ENCODE data around the gene SLC9A8. TPM values are rescaled to one million over a fixed set of nuclear protein-coding genes. Genes with fewer than 3 reads are reported as not detected.

SLC9A8 gene
- total RNA-seq, 2 experiments from 2014 or later: 22.0 to 30.3 TPM

GRCh38 chr20:49867453-49868215 is 55.0 kb downstream of the SLC9A8 start:
- no TSS peak for BruUV-seq (replicated peaks)
- H3K9me2 ChIP-seq (ENCODE audit: insufficient read depth, low read length): no peaks in the 10 kb centered on the region
- H3K9me3 ChIP-seq (ENCODE audit: low read length): no peaks in the 10 kb centered on the region
- no peak for TF ChIP-seq EZH2phosphoT487 (IDR thresholded peaks at IDR 0.05; ENCODE audit: borderline replicate concordance, low read depth, low read length)
- TF ChIP-seq, protein P1, sequence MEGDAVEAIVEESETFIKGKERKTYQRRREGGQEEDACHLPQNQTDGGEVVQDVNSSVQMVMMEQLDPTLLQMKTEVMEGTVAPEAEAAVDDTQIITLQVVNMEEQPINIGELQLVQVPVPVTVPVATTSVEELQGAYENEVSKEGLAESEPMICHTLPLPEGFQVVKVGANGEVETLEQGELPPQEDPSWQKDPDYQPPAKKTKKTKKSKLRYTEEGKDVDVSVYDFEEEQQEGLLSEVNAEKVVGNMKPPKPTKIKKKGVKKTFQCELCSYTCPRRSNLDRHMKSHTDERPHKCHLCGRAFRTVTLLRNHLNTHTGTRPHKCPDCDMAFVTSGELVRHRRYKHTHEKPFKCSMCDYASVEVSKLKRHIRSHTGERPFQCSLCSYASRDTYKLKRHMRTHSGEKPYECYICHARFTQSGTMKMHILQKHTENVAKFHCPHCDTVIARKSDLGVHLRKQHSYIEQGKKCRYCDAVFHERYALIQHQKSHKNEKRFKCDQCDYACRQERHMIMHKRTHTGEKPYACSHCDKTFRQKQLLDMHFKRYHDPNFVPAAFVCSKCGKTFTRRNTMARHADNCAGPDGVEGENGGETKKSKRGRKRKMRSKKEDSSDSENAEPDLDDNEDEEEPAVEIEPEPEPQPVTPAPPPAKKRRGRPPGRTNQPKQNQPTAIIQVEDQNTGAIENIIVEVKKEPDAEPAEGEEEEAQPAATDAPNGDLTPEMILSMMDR (conservative IDR thresholded peaks at IDR 0.05; ENCODE audit: low read length): no peak
- H3K4me3 ChIP-seq (ENCODE audit: low read depth, low read length, poor library complexity, severe bottlenecking): no peak overlapping the region
- CTCF ChIA-PET (ENCODE audit: unreplicated experiment): no interaction called here
- H4K20me1 ChIP-seq (ENCODE audit: insufficient read depth, low read length): no peaks in the 10 kb centered on the region
- H3K27ac ChIP-seq (ENCODE audit: low read depth, low read length, poor library complexity, severe bottlenecking): no peak overlapping the region
- intact Hi-C loops (cut with micrococcal nuclease; ENCODE audit: unreplicated experiment): no loop called here
- POLR2A ChIA-PET: no interaction called here
- no peaks in the 10 kb centered on the region for H3K79me2 ChIP-seq (ENCODE audit: insufficient read depth, low read depth, low read length)
- H3K4me2 ChIP-seq (ENCODE audit: low read length): no peak overlapping the region
- no peak overlapping the region for H2AFZ ChIP-seq (ENCODE audit: low read length)
- H3K4me1 ChIP-seq (ENCODE audit: insufficient read depth, low read length, poor library complexity, severe bottlenecking): no peaks in the 10 kb centered on the region
- H3K36me3 ChIP-seq (ENCODE audit: insufficient read depth, low read length): peaks cover 41% of the 10 kb centered on the region
- no peak for DNase-seq (ENCODE audit: low spot score)

GRCh38 chr20:49868538-49868937 is 55.9 kb downstream of the SLC9A8 start:
- CTCF ChIA-PET (ENCODE audit: unreplicated experiment): no interaction called here
- H3K4me3 ChIP-seq (ENCODE audit: low read depth, low read length, poor library complexity, severe bottlenecking): no peak overlapping the region
- intact Hi-C loops (cut with micrococcal nuclease; ENCODE audit: unreplicated experiment): no loop called here
- H2AFZ ChIP-seq (ENCODE audit: low read length): no peak overlapping the region
- no peaks in the 10 kb centered on the region for H3K9me3 ChIP-seq (ENCODE audit: low read length)
- H3K36me3 ChIP-seq (ENCODE audit: insufficient read depth, low read length): peaks cover 33% of the 10 kb centered on the region
- H3K27ac ChIP-seq (ENCODE audit: low read depth, low read length, poor library complexity, severe bottlenecking): no peak overlapping the region
- TF ChIP-seq, protein P1 (conservative IDR thresholded peaks at IDR 0.05; ENCODE audit: low read length): no peak
- TF ChIP-seq EZH2phosphoT487 (IDR thresholded peaks at IDR 0.05; ENCODE audit: borderline replicate concordance, low read depth, low read length): no peak
- H3K4me1 ChIP-seq (ENCODE audit: insufficient read depth, low read length, poor library complexity, severe bottlenecking): no peaks in the 10 kb centered on the region
- H3K79me2 ChIP-seq (ENCODE audit: insufficient read depth, low read depth, low read length): no peaks in the 10 kb centered on the region
- no peaks in the 10 kb centered on the region for H3K9me2 ChIP-seq (ENCODE audit: insufficient read depth, low read length)
- no peak overlapping the region for H3K4me2 ChIP-seq (ENCODE audit: low read length)
- DNase-seq (ENCODE audit: low spot score): no peak
- H4K20me1 ChIP-seq (ENCODE audit: insufficient read depth, low read length): no peaks in the 10 kb centered on the region
- POLR2A ChIA-PET: no interaction called here
- no TSS peak for BruUV-seq (replicated peaks)

DNA sequence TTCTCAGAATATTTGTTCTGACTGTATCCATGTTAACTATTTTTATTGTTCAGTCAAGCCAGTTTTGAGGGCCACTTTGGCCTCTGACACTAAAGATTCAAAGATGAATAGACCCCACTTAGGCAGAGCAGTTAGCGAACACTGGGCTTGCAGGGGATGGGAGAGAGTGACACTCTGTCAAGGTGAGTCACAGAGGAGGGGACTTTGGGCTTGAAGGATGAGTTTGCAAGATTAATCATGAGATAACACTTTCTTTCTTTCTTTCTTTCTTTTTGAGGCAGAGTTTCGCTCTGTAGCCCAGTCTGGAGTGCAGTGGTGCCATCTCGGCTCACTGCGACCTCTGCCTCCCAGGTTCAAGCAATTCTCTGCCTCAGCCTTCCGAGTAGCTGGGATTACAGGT is 56.3 kb downstream of the SLC9A8 start:
- intact Hi-C loops (cut with micrococcal nuclease; ENCODE audit: unreplicated experiment): no loop called here
- no peak overlapping the region for H2AFZ ChIP-seq (ENCODE audit: low read length)

More for the DNA sequence above, 56.3 kb downstream of the SLC9A8 start:
- H3K4me2 ChIP-seq (ENCODE audit: low read length): no peak overlapping the region
- no peak overlapping the region for H3K4me3 ChIP-seq (ENCODE audit: low read depth, low read length, poor library complexity, severe bottlenecking)
- H3K27ac ChIP-seq (ENCODE audit: low read depth, low read length, poor library complexity, severe bottlenecking): no peak overlapping the region
- no peaks in the 10 kb centered on the region for H3K9me2 ChIP-seq (ENCODE audit: insufficient read depth, low read length)
- ChIA-PET CTCF (ENCODE audit: unreplicated experiment) (no interaction called here), POLR2A (no interaction called here)
- no peaks in the 10 kb centered on the region for H3K79me2 ChIP-seq (ENCODE audit: insufficient read depth, low read depth, low read length)
- no peaks in the 10 kb centered on the region for H3K4me1 ChIP-seq (ENCODE audit: insufficient read depth, low read length, poor library complexity, severe bottlenecking)
- DNase-seq (ENCODE audit: low spot score): no peak
- TF ChIP-seq, protein P1 (conservative IDR thresholded peaks at IDR 0.05; ENCODE audit: low read length): no peak
- TF ChIP-seq EZH2phosphoT487 (IDR thresholded peaks at IDR 0.05; ENCODE audit: borderline replicate concordance, low read depth, low read length): no peak
- peaks cover 33% of the 10 kb centered on the region for H3K36me3 ChIP-seq (ENCODE audit: insufficient read depth, low read length)
- BruUV-seq (replicated peaks): no TSS peak
- no peaks in the 10 kb centered on the region for H4K20me1 ChIP-seq (ENCODE audit: insufficient read depth, low read length)
- H3K9me3 ChIP-seq (ENCODE audit: low read length): no peaks in the 10 kb centered on the region

Data from OCI-LY7 (cell line).